Thyroid gland (tissue), 4 donors: ENCODE results near the gene AFAP1L2. TPM values are rescaled to one million over a fixed set of nuclear protein-coding genes. Genes with fewer than 3 reads are reported as not detected.
A peak's percentile ranks its signal among the peaks of the same experiment; 100 is the strongest.
"Not testable (repeated sequence)": the region's sequence is repeated elsewhere in the genome, so short reads cannot be mapped to it uniquely, and the experiment has no call there.

Experiments
- DNase-seq, 2 donors: peaks; one replicate each; pipeline ENCODE4 v3.0.0-alpha.2; 2019
- H3K27ac ChIP-seq, 3 donors: fragments of 200-600 bp; sonication (generic); 1 replicate in 2 of 3; 2 replicates in 1 of 3; pipeline ENCODE4 v1.5.1; 2016 to 2019; ENCODE audit warnings: mild to moderate bottlenecking in 1 of 3, moderate library complexity in 1 of 3
- H3K27me3 ChIP-seq: fragments of 200-600 bp; sonication (generic); one replicate; pipeline ENCODE4 v1.5.1; 2019
- H3K36me3 ChIP-seq, 2 donors: fragments of 200-600 bp; sonication (generic); one replicate each; pipeline ENCODE4 v1.5.1; 2016 to 2019
- H3K4me1 ChIP-seq, 2 donors: fragments of 200-600 bp; sonication (generic); one replicate each; pipeline ENCODE4 v1.5.1; 2017 to 2019
- H3K4me3 ChIP-seq, 3 donors: fragments of 200-600 bp; sonication (generic); replicated peaks in 1 of 3; 1 replicate in 2 of 3; 2 replicates in 1 of 3; pipeline ENCODE4 v1.5.1; 2016; ENCODE audit warnings: mild to moderate bottlenecking in 1 of 3
- H3K9me3 ChIP-seq: fragments of 200-600 bp; sonication (generic); one replicate; pipeline ENCODE4 v1.5.1; 2017
- CTCF ChIP-seq, 6 experiments: fragments of 200-600 bp in 3 of 6; fragments of 450-650 bp in 3 of 6; sonication (generic) in 3 of 6; IDR thresholded peaks; one replicate each; pipeline ENCODE4 v1.5.1; 2016 to 2019; ENCODE audit warnings: antibody characterized with exemption in 6 of 6, mild to moderate bottlenecking in 2 of 6, inconsistent platforms in 1 of 6, moderate library complexity in 1 of 6
- POLR2A ChIP-seq, 2 donors: fragments of 450-650 bp; IDR thresholded peaks; one replicate each; pipeline ENCODE4 v1.6.1; 2017; ENCODE audit warnings: antibody characterized with exemption in 2 of 2, mild to moderate bottlenecking in 2 of 2, moderate library complexity in 1 of 2
- WGBS, 2 donors: methylation state at CpG; one replicate each; pipeline ENCODE4 v1.1.5; 2017; 5-methylcytosine and 5-hydroxymethylcytosine counted together
- intact Hi-C: fragments of 100-400 bp; cut with DNase I; formaldehyde crosslinking; loops from one replicate; pipeline ENCODE4 v1.15.1; 2023
- total RNA-seq, 4 donors: library from RNA; depleted of rRNA; stranded (reverse); fragments of >200 nt; gene quantifications; one replicate each; pipeline ENCODE4 v1.2.3, GENCODE V29; 2016

The AFAP1L2 gene
- total RNA-seq, 4 donors from 2014 or later: 135 to 356 (median 299) TPM

- intact Hi-C loops: loop anchor here (10.0 kb wide), 1 partner anchor 55 kb away; the partner anchor contains the start of gene AFAP1L2
- Histone ChIP-seq H3K9me3 (no peaks in the 10 kb centered on the region), H3K4me1 (peaks cover 63 to 77% of the 10 kb centered on the region in 2 donors), H3K36me3 (no peaks in the 10 kb centered on the region), H3K27ac (peak overlapping the region; percentile 81 to 92 (median 90)), H3K27me3 (no peaks in the 10 kb centered on the region), H3K4me3 (no peak overlapping the region)
- peak; percentile 57 to 61 for DNase-seq
- TF ChIP-seq CTCF (IDR thresholded peaks at IDR 0.05) (no peak), POLR2A (IDR thresholded peaks at IDR 0.05) (peak in 1 of 2 donors; percentile 16)
- 34 to 40% methylated on average over 6 of the region's 6 CpGs for WGBS, 2 donors
These were observed 54.6 kb downstream of the AFAP1L2 start for GRCh38 chr10:114349522-114350215.

GRCh38 chr10:114349071-114349470 lies 55.2 kb downstream of the AFAP1L2 start:
- H3K4me3 ChIP-seq, H3K9me3 ChIP-seq, H3K36me3 ChIP-seq, H3K27me3 ChIP-seq: not testable (repeated sequence)
- 20 to 63% methylated on average over 7 of the region's 7 CpGs for WGBS, 2 donors
- H3K27ac ChIP-seq: peak overlapping the region; percentile 81 to 92 (median 90)
- intact Hi-C loops: loop anchor here (10.0 kb wide), 1 partner anchor 56 kb away; the partner anchor contains the start of gene AFAP1L2
- peaks cover 68 to 79% of the 10 kb centered on the region in 2 donors for H3K4me1 ChIP-seq
- peak; percentile 68 to 69 for DNase-seq

- H3K27ac ChIP-seq: peak overlapping the region; percentile 81 to 92 (median 90)
- H3K4me3 ChIP-seq: no peak overlapping the region
- peaks cover 68 to 79% of the 10 kb centered on the region in 2 donors for H3K4me1 ChIP-seq
- WGBS, 2 donors: 90 to 99% methylated on average over 2 of the region's 2 CpGs
- DNase-seq: no peak
- no peaks in the 10 kb centered on the region for H3K27me3 ChIP-seq
- no peaks in the 10 kb centered on the region for H3K36me3 ChIP-seq
- TF ChIP-seq CTCF (IDR thresholded peaks at IDR 0.05): no peak
- intact Hi-C loops: loop anchor here (10.0 kb wide), 1 partner anchor 57 kb away; the partner anchor contains the start of gene AFAP1L2
- no peaks in the 10 kb centered on the region for H3K9me3 ChIP-seq
These were observed 56.5 kb downstream of the AFAP1L2 start for GRCh38 chr10:114347791-114348190.

GRCh38 chr10:114347241-114347640 lies 57.1 kb downstream of the AFAP1L2 start:
- H3K27ac ChIP-seq: peak overlapping the region; percentile 3 to 90 (median 17)
- intact Hi-C loops: loop anchor here (10.0 kb wide), 1 partner anchor 58 kb away; the partner anchor contains the start of gene AFAP1L2

More at GRCh38 chr10:114347241-114347640, 57.1 kb downstream of the AFAP1L2 start:
- TF ChIP-seq POLR2A (IDR thresholded peaks at IDR 0.05): no peak
- TF ChIP-seq CTCF (IDR thresholded peaks at IDR 0.05): no peak
- no peak for DNase-seq
- Histone ChIP-seq H3K36me3 (no peaks in the 10 kb centered on the region), H3K9me3 (no peaks in the 10 kb centered on the region), H3K4me1 (peaks cover 69 to 81% of the 10 kb centered on the region in 2 donors), H3K4me3 (no peak overlapping the region), H3K27me3 (no peaks in the 10 kb centered on the region)
- WGBS, 2 donors: 65 to 67% methylated on average over 3 of the region's 3 CpGs
